BLaER1 (cell line): Measurements from ENCODE around the gene PHLDB2.

Experiments
- H3K27ac ChIP-seq: shearing (Covaris generic); formaldehyde crosslinking; 2 replicates; pipeline ENCODE4 v1.8.1; 2022
- H3K27me3 ChIP-seq: shearing (Covaris generic); formaldehyde crosslinking; 2 replicates; pipeline ENCODE4 v1.8.1; 2022
- H3K36me3 ChIP-seq: shearing (Covaris generic); formaldehyde crosslinking; 2 replicates; pipeline ENCODE4 v1.8.1; 2022
- H3K4me1 ChIP-seq: shearing (Covaris generic); formaldehyde crosslinking; 2 replicates; pipeline ENCODE4 v1.8.1; 2022
- H3K4me2 ChIP-seq: shearing (Covaris generic); formaldehyde crosslinking; 2 replicates; pipeline ENCODE4 v1.8.1; 2022
- H3K4me3 ChIP-seq: shearing (Covaris generic); formaldehyde crosslinking; 2 replicates; pipeline ENCODE4 v1.8.1; 2022
- H3K9ac ChIP-seq: shearing (Covaris generic); formaldehyde crosslinking; 2 replicates; pipeline ENCODE4 v1.8.1; 2022
- H3K9me3 ChIP-seq: shearing (Covaris generic); formaldehyde crosslinking; 2 replicates; pipeline ENCODE4 v1.8.1; 2022
- H4K20me1 ChIP-seq: shearing (Covaris generic); formaldehyde crosslinking; 2 replicates; pipeline ENCODE4 v1.8.1; 2022
- Cebpa-rat ChIP-seq: shearing (Covaris generic); IDR thresholded peaks from 2 replicates; pipeline ENCODE4 v1.8.1; 2022

Gene PHLDB2

DNA sequence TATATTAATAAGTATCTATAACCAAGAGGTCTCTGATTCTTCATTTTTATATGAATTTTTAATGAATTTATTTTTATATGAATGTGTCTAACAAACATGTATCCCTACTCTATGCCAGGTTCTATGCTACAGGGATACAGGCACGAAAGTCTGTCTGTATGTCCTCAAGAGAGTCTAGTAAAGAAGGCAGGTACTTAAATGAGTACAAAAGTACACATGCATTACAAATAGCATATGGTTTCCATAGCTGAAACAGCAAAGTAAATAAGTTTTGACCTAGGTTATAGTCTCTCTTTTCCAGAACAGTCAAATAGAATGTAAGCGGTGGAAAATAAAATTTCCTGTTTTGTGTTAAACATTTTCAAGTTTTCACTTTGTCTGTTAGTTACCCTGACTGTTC lies 106.4 kb downstream of the PHLDB2 start:
- no peaks in the 10 kb centered on the region for H3K9me3 ChIP-seq
- no peaks in the 10 kb centered on the region for H3K36me3 ChIP-seq
- H3K4me3 ChIP-seq, result no peak overlapping the region
- no peak for TF ChIP-seq Cebpa-rat
- H3K4me1 ChIP-seq, result peaks cover 30% of the 10 kb centered on the region
- no peak overlapping the region for H3K27ac ChIP-seq
- no peak overlapping the region for H3K4me2 ChIP-seq
- H3K27me3 ChIP-seq, result no peaks in the 10 kb centered on the region
- H3K9ac ChIP-seq, result no peak overlapping the region
- H4K20me1 ChIP-seq, result no peaks in the 10 kb centered on the region

DNA sequence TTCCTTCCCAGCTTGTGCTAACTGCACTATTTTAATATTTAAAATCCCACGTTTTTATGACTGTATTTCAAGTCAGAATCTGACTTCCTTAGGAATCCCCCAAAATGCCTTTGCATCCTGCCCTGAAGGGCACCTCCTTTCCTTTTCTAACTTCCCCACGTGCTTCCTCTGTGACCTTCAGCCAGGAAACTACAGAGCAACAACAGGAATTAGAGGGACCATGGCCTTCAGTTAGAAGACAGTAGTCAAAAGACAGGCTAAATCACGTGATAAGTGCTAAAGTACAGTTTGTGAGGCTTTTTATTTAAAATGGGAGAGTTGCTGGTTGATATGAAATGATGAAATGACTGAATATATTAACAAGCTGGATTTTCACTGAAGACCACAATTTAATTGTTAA lies 108.0 kb downstream of the PHLDB2 start:
- no peaks in the 10 kb centered on the region for H3K9me3 ChIP-seq
- H3K36me3 ChIP-seq, result no peaks in the 10 kb centered on the region
- no peak overlapping the region for H3K9ac ChIP-seq
- H3K27ac ChIP-seq, result no peak overlapping the region
- TF ChIP-seq Cebpa-rat, result no peak
- no peaks in the 10 kb centered on the region for H3K27me3 ChIP-seq
- no peak overlapping the region for H3K4me3 ChIP-seq
- peaks cover 38% of the 10 kb centered on the region for H3K4me1 ChIP-seq
- H3K4me2 ChIP-seq, result peak overlapping the region; percentile 30
- no peaks in the 10 kb centered on the region for H4K20me1 ChIP-seq

DNA sequence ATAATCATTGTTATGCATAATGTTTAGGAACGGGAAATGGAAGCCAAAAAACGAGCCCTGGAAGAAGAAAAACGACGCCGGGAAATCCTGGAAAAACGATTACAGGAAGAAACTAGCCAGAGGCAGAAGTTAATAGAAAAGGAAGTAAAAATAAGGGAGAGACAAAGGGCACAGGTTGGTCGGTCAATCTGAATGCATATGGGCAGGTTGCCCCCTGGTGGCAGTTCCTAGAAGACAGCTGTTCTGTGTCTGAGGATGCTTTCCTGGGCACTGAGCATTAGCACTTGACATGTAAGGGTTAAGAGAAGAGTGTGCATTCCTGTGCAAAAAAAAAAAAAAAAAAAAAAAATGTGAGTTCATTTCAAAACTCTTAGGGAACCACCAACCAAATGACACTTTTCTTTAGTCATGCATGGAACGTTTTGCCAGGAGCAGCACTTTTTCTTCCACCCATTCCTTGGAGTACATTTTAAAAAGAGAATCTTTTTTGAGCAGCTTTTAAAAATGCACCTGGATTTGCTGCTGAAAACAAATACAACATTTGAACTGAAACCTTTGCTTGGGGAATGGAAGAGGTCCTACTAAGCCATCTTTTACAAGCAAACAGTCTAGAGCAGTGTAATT lies 108.7 kb downstream of the PHLDB2 start:
- H3K4me2 ChIP-seq, result peak overlapping the region; percentile 30
- no peaks in the 10 kb centered on the region for H3K9me3 ChIP-seq
- H3K27ac ChIP-seq, result no peak overlapping the region
- H3K4me3 ChIP-seq, result no peak overlapping the region
- peaks cover 38% of the 10 kb centered on the region for H3K4me1 ChIP-seq
- H3K36me3 ChIP-seq, result no peaks in the 10 kb centered on the region
- H3K9ac ChIP-seq, result no peak overlapping the region
- no peak for TF ChIP-seq Cebpa-rat
- no peaks in the 10 kb centered on the region for H4K20me1 ChIP-seq
- H3K27me3 ChIP-seq, result no peaks in the 10 kb centered on the region

DNA sequence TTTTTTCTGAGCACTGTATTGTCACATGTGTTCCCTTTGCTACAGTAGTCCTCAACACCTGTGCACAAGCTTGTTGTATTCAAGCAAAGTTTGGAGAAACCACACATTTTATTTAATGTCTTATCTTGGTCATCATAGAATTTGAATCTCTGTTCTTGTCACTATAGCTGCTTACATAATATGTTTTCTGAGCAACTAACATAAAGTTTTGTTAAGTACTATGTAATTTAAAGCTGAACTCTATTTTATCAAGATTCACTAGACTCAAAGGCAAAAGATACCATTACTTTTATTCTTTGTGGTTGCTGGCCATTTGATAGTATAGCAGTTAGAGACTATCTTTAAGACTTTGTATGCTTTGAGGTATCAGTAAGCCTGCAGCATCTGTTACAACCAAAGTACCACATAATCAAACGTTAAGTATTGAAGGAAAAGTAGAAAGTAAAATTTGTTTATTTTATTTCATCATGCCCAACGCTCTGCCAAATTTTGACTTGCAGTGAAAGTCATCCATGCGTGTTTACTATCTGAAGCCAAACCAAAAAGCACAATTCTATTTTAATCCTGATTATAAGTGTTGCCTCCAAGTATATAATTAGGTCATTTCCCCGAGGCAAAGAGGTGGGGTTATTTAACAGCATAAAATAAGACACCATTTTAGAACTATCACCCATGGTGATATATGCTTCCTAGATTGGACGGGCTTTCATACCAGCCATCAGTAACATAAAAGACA lies 109.4 kb downstream of the PHLDB2 start:
- 0 out of 2 replicates have a peak overlapping the region, but pooled peaks have one; percentile 11 for H3K27ac ChIP-seq
- no peak for TF ChIP-seq Cebpa-rat

DNA sequence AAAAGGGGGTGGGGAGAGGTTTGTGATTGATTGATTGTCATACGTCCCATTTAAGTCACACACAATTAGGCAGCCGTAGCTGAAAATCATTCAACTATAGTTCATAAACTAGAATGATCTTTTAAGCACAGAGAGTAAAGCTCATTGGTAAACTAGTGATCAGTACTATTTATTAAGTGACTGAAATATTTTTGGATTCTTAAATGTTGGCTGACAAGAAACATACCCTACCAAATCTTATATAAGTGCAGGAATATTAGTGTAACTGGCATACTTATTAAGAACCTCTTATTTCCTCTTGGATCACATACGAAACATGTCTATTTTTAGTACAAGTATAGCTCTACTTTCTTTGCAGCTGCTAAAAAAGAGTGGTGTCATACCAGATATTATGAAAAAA lies 111.3 kb downstream of the PHLDB2 start:
- Histone ChIP-seq H4K20me1 (no peaks in the 10 kb centered on the region), H3K27ac (no peak overlapping the region), H3K4me2 (no peak overlapping the region), H3K4me1 (peaks cover 38% of the 10 kb centered on the region), H3K27me3 (no peaks in the 10 kb centered on the region), H3K4me3 (no peak overlapping the region), H3K9me3 (no peaks in the 10 kb centered on the region), H3K36me3 (no peaks in the 10 kb centered on the region), H3K9ac (no peak overlapping the region)
- no peak for TF ChIP-seq Cebpa-rat

More for the DNA sequence above, 109.4 kb downstream of the PHLDB2 start:
- Histone ChIP-seq H3K36me3 (no peaks in the 10 kb centered on the region), H3K4me2 (peak overlapping the region; percentile 53), H3K4me3 (no peak overlapping the region), H3K27me3 (no peaks in the 10 kb centered on the region), H3K9ac (no peak overlapping the region), H4K20me1 (no peaks in the 10 kb centered on the region), H3K4me1 (peaks cover 38% of the 10 kb centered on the region), H3K9me3 (no peaks in the 10 kb centered on the region)

DNA sequence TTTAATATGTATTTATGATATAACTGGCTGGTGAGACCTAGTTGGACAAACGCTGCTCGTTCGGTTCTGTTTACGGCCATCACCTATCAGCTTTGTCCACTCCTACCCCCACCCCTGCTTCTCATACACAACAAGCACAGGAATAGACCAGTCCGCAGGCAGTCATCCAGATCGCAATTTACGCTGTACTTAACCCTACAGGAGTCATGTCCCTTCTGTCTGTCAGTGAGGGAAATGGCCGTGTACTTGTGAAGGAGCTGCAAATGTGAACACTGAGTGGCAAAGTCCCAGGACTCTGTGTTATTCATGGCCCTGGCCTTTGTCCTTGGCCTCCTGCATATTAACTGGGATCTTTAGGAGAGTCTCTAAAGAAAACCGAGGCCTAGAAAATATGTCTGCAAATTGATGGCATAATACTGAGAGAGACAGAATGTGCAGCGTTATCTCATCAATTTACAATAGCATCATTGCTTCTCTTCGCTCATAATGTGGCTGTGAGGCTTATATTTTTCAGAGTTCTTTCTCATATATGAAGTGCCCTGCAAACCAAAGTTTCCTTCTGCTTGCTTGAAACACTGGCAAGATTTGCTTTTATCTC lies 112.6 kb downstream of the PHLDB2 start:
- Histone ChIP-seq H3K4me2 (no peak overlapping the region), H3K9ac (no peak overlapping the region), H3K9me3 (no peaks in the 10 kb centered on the region), H3K27ac (no peak overlapping the region), H3K27me3 (no peaks in the 10 kb centered on the region), H3K36me3 (no peaks in the 10 kb centered on the region), H3K4me1 (peaks cover 38% of the 10 kb centered on the region), H4K20me1 (no peaks in the 10 kb centered on the region), H3K4me3 (no peak overlapping the region)
- TF ChIP-seq Cebpa-rat, result no peak

DNA sequence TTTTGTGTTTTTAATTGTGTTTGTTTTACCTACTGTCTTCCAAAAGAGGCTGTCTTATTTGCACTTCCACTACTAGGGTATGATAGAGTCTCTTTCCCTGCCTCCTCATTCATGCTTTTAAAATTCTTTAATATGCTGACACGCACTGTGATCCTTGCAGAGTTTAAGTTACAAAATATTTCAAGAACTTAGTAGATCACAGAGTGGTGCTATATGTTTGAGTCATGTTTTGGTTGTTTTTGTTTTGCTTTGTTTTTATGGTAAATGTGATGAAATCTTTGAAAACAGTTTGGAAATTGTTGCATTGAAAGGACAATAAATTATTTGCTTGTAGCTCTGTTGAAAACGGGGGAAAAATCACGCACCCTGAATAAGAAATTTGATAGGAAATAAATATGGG lies 113.8 kb downstream of the PHLDB2 start:
- Histone ChIP-seq H3K9ac (no peak overlapping the region), H4K20me1 (no peaks in the 10 kb centered on the region), H3K4me2 (no peak overlapping the region), H3K4me3 (no peak overlapping the region), H3K36me3 (no peaks in the 10 kb centered on the region), H3K27ac (no peak overlapping the region), H3K9me3 (no peaks in the 10 kb centered on the region), H3K4me1 (peaks cover 27% of the 10 kb centered on the region), H3K27me3 (no peaks in the 10 kb centered on the region)
- no peak for TF ChIP-seq Cebpa-rat

DNA sequence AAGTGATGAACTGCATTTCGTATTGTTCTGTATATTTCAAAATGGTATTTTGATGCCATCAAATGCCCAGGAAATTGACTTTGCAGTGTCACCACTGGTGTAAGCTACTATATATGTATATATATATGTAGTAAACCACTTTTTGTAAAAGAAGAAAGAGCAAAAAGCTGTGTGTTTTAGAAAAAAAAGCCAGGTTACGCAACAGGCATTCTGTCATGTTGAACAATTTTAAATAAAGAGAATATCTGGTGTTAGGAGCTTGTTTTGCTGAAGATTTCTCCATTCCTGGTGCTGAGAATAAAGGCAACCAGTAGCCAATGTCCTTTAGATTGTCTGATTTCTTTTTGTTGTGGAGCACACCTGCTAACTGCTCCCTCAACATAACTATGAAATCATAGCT lies 116.1 kb downstream of the PHLDB2 start:
- TF ChIP-seq Cebpa-rat, result no peak
- Histone ChIP-seq H3K27me3 (no peaks in the 10 kb centered on the region), H3K9ac (no peak overlapping the region), H3K27ac (no peak overlapping the region), H3K4me3 (no peak overlapping the region), H4K20me1 (no peaks in the 10 kb centered on the region), H3K36me3 (no peaks in the 10 kb centered on the region), H3K9me3 (no peaks in the 10 kb centered on the region), H3K4me1 (peaks cover 15% of the 10 kb centered on the region), H3K4me2 (no peak overlapping the region)

DNA sequence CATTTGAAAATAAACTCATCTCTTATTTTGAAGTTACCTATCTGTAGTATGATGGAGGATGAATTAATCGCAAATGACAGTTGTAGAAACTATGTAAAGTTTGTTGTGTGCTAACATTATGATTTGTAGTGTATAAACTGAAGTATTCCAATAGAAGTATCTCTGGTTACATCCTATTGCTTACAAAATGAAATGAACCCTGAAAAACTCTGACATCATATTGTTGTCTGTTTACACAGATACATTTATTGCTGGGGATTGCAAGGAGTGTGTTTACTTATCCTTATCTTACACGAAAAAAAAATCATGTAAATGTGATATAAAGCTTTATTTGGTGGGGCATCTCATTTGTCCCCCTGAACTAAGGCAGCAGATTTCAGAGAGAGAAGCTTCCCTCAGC lies 117.2 kb downstream of the PHLDB2 start:
- Histone ChIP-seq H3K9me3 (no peaks in the 10 kb centered on the region), H3K9ac (no peak overlapping the region), H4K20me1 (peaks cover 8% of the 10 kb centered on the region), H3K4me2 (no peak overlapping the region), H3K4me1 (peaks cover 17% of the 10 kb centered on the region), H3K36me3 (no peaks in the 10 kb centered on the region), H3K27ac (no peak overlapping the region), H3K4me3 (no peak overlapping the region), H3K27me3 (no peaks in the 10 kb centered on the region)
- no peak for TF ChIP-seq Cebpa-rat

DNA sequence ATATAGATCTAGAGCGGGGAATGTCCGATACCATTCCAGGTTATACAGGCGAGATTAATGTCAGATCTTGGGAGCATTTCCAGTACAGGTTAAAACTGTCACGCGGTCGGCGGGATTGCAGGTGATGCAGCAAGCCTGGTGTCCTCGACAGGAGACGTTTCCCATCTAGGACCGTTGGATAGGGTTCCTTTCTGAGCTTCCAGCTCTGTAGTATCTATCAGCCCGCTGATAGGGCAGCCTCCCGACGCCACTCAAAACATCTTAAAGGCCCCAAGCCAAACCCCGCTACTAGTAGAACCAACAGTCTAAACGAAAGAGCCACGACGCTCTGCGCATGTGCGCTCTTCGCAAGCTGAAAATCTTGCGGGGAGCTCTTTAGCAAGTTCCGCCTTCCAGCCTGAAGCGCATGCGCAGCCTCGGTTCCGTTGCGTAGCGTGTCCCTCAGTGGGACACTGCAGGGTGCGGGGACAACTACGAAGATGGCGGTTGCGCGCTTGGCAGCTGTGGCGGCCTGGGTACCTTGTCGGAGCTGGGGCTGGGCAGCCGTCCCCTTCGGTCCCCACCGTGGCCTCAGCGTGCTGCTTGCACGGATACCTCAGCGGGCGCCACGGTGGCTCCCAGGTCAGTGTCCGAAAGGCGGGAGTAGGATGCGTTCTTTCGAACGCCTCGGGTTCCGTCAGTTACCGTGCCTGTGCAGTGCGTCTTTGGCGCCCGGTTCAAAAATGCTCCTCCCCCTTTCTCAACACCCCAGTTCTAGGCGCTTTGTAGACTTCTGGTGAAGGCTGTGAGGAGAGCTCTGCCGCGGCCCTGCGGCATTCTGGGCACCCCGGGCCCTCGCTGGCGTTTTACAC lies 119.7 kb downstream of the PHLDB2 start, which contains the start of gene ABHD10:
TSS of gene ABHD10 (plus strand) at position 444 of the 851 bp plus-strand sequence. CDS start at position 480, 36 bp downstream.
- no peak for TF ChIP-seq Cebpa-rat
- peaks cover 23% of the 10 kb centered on the region for H4K20me1 ChIP-seq
- H3K9me3 ChIP-seq, result no peaks in the 10 kb centered on the region
- peaks cover 2% of the 10 kb centered on the region; the same call in 1 of the 2 replicates for H3K36me3 ChIP-seq
- peak within 1 kb of the TSS; percentile 90 for H3K27ac ChIP-seq
- peaks cover 24% of the 10 kb centered on the region for H3K4me1 ChIP-seq
- H3K4me2 ChIP-seq, result peak within 1 kb of the TSS; percentile 83
- peak within 1 kb of the TSS; percentile 91 for H3K9ac ChIP-seq
- H3K4me3 ChIP-seq, result peak within 1 kb of the TSS; percentile 87
- H3K27me3 ChIP-seq, result no peaks in the 10 kb centered on the region
